Stimulated activated CD4-positive, alpha-beta T cell treated with anti-CD3 and anti-CD28 coated beads, Interleukin-1b, Interleukin-23, amount 100 ng/mL, for 1 hour (primary cell): ENCODE results near the gene CAMK2B.

Source experiments
- DNase-seq, 2 donors: peaks; one replicate each; pipeline ENCODE4 v3.0.0-alpha.2; 2020; ENCODE audit warnings: low read depth in 2 of 2

Gene CAMK2B

DNA sequence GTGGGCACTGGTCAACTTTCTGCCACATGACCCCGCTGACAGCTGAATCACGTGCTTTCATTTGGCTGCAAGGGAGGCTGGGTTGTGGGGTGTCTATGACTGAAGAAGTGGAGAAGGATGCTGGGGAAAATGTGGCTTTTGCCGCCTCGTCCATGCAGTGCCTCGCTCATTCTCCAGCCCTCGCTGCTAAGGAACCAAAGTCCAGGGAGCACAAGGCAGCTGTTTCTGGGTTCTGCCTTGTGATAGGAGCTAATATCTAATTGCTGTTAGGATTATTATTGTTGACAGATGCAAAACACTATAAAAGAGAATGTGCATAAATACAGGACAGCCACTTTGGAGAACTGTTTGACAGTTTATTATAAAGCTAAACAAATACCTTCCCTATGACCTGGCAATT lies 4.9 kb upstream of the CAMK2B start:
- DNase-seq: no peak

GRCh38 chr7:44329888-44330287 lies 4.5 kb upstream of the CAMK2B start:
- DNase-seq: no peak

DNA sequence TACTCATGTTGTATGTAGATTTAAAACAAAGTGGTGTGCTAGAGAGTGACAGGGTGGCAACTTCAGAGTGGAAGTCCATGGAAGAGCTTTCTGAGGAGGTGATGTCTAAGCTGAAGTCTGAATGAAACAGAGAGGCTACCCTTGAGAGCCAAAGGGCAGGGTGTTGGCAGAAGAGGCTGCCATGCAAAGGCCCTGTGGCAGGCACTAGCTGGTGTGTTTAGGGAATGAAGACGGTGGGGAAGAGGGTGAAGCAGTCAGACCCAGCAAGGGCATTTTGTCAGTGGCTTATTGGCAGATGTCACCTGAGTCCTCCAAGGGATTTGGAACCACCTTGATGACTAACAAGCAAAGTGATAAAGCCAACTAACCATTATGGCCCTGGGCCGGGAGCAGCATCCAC lies 3.7 kb upstream of the CAMK2B start:
- DNase-seq: no peak

- no peak for DNase-seq
These were observed 2.6 kb upstream of the CAMK2B start for GRCh38 chr7:44327981-44328380.

- no peak for DNase-seq
These were observed 1.1 kb upstream of the CAMK2B start for GRCh38 chr7:44326261-44327125.

- no peak for DNase-seq
These were observed 432 bp upstream of the CAMK2B start for GRCh38 chr7:44325811-44326241.

- no peak for DNase-seq
These were observed 753 bp downstream of the CAMK2B start for GRCh38 chr7:44324481-44325200.

- no peak for DNase-seq
These were observed 1.3 kb downstream of the CAMK2B start for GRCh38 chr7:44324204-44324480.

GRCh38 chr7:44323381-44324203 lies 1.8 kb downstream of the CAMK2B start:
- no peak for DNase-seq

DNA sequence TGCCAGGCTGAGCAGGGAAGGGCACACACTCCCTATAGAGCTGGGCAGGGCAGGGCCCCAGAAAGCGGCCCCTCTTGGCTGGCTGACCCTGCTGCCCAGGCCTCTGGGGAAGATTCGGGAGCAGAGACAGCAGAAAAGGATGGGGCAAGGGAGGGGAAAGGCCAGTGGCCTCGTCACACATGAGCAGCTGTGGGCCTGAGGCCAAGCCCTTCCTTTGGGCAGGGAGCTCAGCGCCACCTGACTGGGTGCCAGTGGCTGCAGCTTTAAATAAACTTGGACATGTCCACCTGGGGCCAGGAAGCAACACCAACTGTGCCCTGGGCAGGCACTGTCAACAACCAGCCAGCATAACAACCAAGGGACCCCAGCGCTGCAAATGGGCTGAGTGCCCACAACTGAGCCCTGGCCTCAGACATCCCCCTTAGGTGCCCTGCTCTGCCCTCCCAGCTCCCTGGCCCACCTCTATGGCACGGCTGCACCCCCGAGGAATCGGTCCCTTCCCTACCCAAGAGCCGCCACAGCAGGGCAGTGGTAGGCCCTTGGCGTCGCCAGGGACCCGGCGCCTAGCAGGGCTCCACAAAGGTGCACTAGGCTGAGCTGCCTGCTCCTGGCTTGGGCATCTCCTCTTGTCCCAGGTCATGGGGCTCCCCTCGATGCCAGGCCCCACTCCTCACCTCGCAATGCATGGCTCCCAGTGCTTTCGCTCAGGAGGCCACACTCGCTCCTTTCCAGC lies 2.6 kb downstream of the CAMK2B start:
- no peak for DNase-seq

DNA sequence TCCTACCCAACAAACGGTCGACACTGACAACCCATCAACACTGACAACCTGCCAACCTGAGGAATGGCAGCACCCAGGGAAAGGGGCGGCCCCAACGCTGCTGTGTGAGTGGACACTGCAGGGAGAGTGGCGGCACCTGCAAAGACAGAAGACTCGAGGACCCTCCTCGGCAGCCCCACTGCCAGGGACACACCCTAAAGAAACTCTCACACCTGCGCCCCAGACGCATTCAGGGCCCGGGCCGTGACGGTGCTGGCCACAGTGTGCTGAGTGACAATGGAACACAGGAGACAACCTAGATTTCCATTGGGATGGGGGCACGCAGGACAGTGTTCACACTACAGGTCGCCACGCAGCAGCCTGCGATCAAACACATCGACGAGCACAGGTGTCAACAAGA lies 3.6 kb downstream of the CAMK2B start:
- DNase-seq: no peak

GRCh38 chr7:44320794-44321371 lies 4.5 kb downstream of the CAMK2B start:
- no peak for DNase-seq

- no peak for DNase-seq
These were observed 5.3 kb downstream of the CAMK2B start for GRCh38 chr7:44320141-44320540.

DNA sequence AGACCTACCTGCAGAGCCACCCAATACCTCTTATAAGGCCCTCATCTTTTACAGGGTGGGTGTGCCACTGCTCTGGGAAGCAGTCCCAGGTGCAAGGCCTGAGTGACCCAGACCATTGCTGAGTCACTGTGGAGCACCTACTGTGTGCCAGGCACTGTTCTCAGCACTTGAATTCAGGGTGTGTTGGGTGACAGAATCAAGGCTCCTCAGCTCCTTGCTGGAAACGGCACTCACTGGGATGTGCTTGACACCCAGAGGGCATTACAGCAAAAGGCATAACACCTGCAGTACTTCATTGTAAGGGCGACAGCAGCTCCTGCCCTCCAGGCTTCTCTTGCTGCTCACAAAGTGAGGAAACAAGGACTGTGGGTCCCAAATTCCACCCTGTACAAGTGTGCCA lies 7.1 kb downstream of the CAMK2B start:
- DNase-seq: no peak

GRCh38 chr7:44315301-44315903 lies 10.0 kb downstream of the CAMK2B start:
- no peak for DNase-seq

GRCh38 chr7:44313621-44314031 lies 11.8 kb downstream of the CAMK2B start:
- no peak for DNase-seq

DNA sequence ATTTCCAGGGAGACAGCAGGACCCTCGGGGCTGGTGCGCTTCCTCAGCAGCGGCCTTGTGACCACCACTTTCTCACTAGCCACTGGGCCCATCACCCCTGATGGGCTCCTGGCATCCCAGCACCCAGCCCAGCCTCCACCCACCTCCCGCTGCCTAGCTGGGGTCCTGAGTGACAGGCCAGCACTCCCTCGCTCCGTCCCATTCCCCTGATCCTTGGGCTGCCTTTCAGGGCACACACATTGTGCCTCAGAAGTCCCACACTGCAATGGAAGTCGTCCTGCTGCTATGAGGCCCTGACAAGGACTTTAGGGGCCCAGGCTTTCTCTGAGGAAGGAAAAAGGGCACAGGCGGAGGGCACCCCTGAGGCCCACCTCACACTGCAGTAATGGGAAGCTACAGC lies 12.4 kb downstream of the CAMK2B start:
- no peak for DNase-seq

GRCh38 chr7:44311561-44312495 lies 13.6 kb downstream of the CAMK2B start:
- DNase-seq: no peak

DNA sequence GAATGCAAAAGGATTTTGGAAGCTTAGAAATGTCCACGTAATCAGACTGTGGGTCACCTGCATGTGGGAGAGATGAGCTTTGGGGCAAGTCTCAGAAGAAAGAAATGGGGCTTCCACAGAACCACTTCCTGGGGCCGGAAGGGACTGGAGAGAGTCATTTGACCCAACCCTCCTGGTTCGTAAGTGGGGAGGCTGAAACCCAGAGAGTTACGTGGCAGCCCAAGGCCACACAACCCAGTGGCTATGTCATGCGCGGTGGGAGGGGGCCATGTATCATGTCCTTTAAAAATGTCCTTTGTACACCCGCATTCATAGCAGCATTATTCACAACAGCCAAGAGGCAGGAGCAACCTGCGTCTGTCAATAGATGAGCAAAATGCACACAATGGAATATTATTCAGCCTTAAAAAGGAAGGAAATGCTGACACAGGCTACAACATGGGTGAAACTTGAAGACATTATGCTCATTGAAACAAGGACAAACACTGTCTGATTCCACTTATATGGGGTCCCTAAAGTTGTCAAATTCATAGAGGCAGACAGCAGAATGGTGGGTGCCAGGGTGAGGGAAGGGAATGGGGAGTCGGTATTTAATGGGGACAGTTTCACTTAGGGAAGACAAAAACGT lies 15.1 kb downstream of the CAMK2B start:
- no peak for DNase-seq
